GM13976 (cell line): ENCODE data around the gene HSPB2.
A peak's percentile ranks its signal among the peaks of the same experiment; 100 is the strongest.

Source experiments
- DNase-seq: peaks from one replicate; pipeline ENCODE4 v3.0.0; 2012; ENCODE audit warnings: low spot score
- CTCF ChIP-seq: IDR thresholded peaks from 2 replicates; pipeline ENCODE4 v1.5.1; 2012; ENCODE audit warnings: borderline replicate concordance, mild to moderate bottlenecking; ENCODE audit not compliant: insufficient read depth; ENCODE audit errors: extremely low read depth, missing control alignments, control extremely low read depth
- in situ Hi-C: fragments of 300-500 bp; cut with MboI; formaldehyde crosslinking; loops from one replicate; pipeline ENCODE4 v1.12.0; 2022; ENCODE audit warnings: low sequenced_read_pairs, mixed read lengths, inconsistent platforms; ENCODE audit not compliant: unreplicated experiment

The HSPB2 gene

GRCh38 chr11:111912535-111912934, at the start of gene HSPB2:
Gene HSPB2, plus strand, starts transcription at chr11:111912734. Its CDS starts 96 bp downstream, at chr11:111912830.
- TF ChIP-seq CTCF = no peak
- no peak for DNase-seq
- in situ Hi-C loops = no loop called here

GRCh38 chr11:111870113-111870512, 42.4 kb upstream of the HSPB2 start:
- DNase-seq = no peak
- in situ Hi-C loops = no loop called here
- TF ChIP-seq CTCF = no peak

GRCh38 chr11:111870522-111870885, 42.0 kb upstream of the HSPB2 start:
- DNase-seq = no peak
- no peak for TF ChIP-seq CTCF
- in situ Hi-C loops = no loop called here

- in situ Hi-C loops = no loop called here
Observed at GRCh38 chr11:111870886-111871692, 41.4 kb upstream of the HSPB2 start, which contains the start of gene ALG9. Gene ALG9, minus strand, starts transcription at chr11:111871581. Its CDS starts 99 bp downstream, at chr11:111871482.

DNA sequence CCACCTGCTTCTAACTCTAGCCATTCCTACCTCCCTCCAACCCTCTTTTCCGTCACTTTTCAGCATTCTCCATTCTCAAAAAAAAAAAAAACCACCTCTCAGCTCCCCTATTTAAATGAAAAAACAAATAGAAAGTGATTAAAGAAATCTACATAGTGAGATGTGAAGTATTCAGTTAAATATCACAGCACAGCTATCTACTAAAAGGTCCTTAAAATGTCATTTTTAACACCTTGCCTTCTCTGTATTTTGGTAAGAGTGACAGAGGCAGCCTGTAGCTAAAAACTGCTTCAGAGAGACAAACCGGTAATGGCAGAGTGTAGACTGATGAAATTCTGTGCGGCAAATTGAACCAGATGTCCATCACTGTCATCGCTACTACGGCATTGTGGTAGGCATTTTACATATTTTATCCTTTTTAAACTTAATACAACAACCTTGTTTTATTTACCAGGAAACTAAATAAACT, 40.8 kb upstream of the HSPB2 start:
- TF ChIP-seq CTCF = no peak
- in situ Hi-C loops = no loop called here
- no peak for DNase-seq

More at GRCh38 chr11:111870886-111871692, 41.4 kb upstream of the HSPB2 start, which contains the start of gene ALG9:
- DNase-seq = peak; percentile 89
- no peak for TF ChIP-seq CTCF

GRCh38 chr11:111878385-111878848, 34.1 kb upstream of the HSPB2 start:
- DNase-seq = no peak
- in situ Hi-C loops = no loop called here
- TF ChIP-seq CTCF = no peak
